ENCODE data around the gene DLGAP3.

- TF ChIP-seq, protein P1, sequence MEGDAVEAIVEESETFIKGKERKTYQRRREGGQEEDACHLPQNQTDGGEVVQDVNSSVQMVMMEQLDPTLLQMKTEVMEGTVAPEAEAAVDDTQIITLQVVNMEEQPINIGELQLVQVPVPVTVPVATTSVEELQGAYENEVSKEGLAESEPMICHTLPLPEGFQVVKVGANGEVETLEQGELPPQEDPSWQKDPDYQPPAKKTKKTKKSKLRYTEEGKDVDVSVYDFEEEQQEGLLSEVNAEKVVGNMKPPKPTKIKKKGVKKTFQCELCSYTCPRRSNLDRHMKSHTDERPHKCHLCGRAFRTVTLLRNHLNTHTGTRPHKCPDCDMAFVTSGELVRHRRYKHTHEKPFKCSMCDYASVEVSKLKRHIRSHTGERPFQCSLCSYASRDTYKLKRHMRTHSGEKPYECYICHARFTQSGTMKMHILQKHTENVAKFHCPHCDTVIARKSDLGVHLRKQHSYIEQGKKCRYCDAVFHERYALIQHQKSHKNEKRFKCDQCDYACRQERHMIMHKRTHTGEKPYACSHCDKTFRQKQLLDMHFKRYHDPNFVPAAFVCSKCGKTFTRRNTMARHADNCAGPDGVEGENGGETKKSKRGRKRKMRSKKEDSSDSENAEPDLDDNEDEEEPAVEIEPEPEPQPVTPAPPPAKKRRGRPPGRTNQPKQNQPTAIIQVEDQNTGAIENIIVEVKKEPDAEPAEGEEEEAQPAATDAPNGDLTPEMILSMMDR (IDR thresholded peaks at IDR 0.05): no peak
- no peak for TF ChIP-seq POLR2A (IDR thresholded peaks at IDR 0.05)
Measured at GRCh38 chr1:34874296-34874952, 55.0 kb downstream of the DLGAP3 start.

Data from body of pancreas (tissue), 4 donors.